ENCODE results near the gene IMMP2L. TPM values are rescaled to one million over a fixed set of nuclear protein-coding genes. Genes with fewer than 3 reads are reported as not detected.

Gene IMMP2L
- total RNA-seq, 1 donor: 19.9 TPM

DNA sequence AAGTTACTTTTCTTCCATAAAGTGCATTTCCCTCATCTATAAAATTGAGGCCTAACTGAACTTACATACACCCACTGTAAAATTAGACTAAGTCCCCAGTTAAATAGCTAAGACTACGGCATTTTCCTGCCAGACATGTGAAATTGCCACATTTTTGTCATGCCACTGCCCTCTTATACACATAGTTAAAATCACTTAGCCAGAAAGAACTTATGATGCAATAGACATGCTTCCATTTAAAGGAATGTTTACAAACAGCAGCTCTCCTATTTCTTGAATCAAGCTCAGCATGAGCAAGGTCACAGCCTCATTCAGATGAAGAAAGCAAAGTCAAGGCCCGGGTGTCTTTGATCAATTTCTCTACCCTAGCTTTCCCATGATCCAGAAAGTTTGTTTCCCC, 295.7 kb downstream of the IMMP2L start:
- no peaks in the 10 kb centered on the region for H3K36me3 ChIP-seq (ENCODE audit: insufficient read depth, low read length)
- H3K4me3 ChIP-seq (ENCODE audit: insufficient read depth, low read length): no peak overlapping the region
- no peaks in the 10 kb centered on the region for H3K9me3 ChIP-seq (ENCODE audit: low read depth, low read length)
- no peak overlapping the region for H2AFZ ChIP-seq (ENCODE audit: low read length)
- DNase-seq (ENCODE audit: insufficient read length, low spot score, missing footprints): no peak
- peaks cover 35% of the 10 kb centered on the region for H3K4me1 ChIP-seq (ENCODE audit: insufficient read depth, low read length)
- TF ChIP-seq, protein P1, sequence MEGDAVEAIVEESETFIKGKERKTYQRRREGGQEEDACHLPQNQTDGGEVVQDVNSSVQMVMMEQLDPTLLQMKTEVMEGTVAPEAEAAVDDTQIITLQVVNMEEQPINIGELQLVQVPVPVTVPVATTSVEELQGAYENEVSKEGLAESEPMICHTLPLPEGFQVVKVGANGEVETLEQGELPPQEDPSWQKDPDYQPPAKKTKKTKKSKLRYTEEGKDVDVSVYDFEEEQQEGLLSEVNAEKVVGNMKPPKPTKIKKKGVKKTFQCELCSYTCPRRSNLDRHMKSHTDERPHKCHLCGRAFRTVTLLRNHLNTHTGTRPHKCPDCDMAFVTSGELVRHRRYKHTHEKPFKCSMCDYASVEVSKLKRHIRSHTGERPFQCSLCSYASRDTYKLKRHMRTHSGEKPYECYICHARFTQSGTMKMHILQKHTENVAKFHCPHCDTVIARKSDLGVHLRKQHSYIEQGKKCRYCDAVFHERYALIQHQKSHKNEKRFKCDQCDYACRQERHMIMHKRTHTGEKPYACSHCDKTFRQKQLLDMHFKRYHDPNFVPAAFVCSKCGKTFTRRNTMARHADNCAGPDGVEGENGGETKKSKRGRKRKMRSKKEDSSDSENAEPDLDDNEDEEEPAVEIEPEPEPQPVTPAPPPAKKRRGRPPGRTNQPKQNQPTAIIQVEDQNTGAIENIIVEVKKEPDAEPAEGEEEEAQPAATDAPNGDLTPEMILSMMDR (IDR thresholded peaks at IDR 0.05; ENCODE audit: extremely low read depth, low read depth, low read length): no peak
- no peak overlapping the region for H3K4me2 ChIP-seq (ENCODE audit: insufficient read depth, low read length)
- no peaks in the 10 kb centered on the region for H3K27me3 ChIP-seq (ENCODE audit: insufficient read depth, low read length)
- H3K27ac ChIP-seq (ENCODE audit: low read depth, low read length): no peak overlapping the region
- no peaks in the 10 kb centered on the region for H3K79me2 ChIP-seq (ENCODE audit: insufficient read depth, low read length)
- H4K20me1 ChIP-seq (ENCODE audit: insufficient read depth, low read length): no peaks in the 10 kb centered on the region

- Histone ChIP-seq H2AFZ (ENCODE audit: low read length) (no peak overlapping the region), H3K27ac (ENCODE audit: low read depth, low read length) (no peak overlapping the region), H3K9me3 (ENCODE audit: low read depth, low read length) (no peaks in the 10 kb centered on the region), H3K4me3 (ENCODE audit: insufficient read depth, low read length) (no peak overlapping the region), H3K4me1 (ENCODE audit: insufficient read depth, low read length) (peaks cover 42% of the 10 kb centered on the region), H3K79me2 (ENCODE audit: insufficient read depth, low read length) (no peaks in the 10 kb centered on the region), H4K20me1 (ENCODE audit: insufficient read depth, low read length) (no peaks in the 10 kb centered on the region), H3K4me2 (ENCODE audit: insufficient read depth, low read length) (no peak overlapping the region), H3K27me3 (ENCODE audit: insufficient read depth, low read length) (no peaks in the 10 kb centered on the region), H3K36me3 (ENCODE audit: insufficient read depth, low read length) (no peaks in the 10 kb centered on the region)
- TF ChIP-seq, protein P1 (IDR thresholded peaks at IDR 0.05; ENCODE audit: extremely low read depth, low read depth, low read length): no peak
- DNase-seq (ENCODE audit: insufficient read length, low spot score, missing footprints): no peak
Measured at GRCh38 chr7:111265394-111265793, 296.9 kb downstream of the IMMP2L start.

DNA sequence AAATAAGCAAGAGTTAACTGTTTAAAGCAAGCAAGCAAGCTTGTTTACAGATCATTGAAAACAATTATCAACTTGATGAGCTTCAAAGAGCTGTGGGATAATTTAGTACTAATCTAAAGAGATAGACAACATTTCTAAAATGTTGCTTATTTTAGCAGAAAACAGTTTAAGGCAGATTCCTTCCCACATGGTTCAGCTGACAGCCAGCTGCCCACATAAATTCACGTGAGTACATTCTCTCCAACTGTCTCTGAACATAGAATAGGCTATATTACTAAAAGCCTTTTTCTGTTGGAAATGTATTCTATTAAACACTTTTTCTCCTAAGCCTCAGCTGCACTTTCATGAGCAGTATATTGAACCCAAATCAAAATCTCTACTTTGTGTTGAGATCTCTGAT, 297.3 kb downstream of the IMMP2L start:
- TF ChIP-seq, protein P1 (IDR thresholded peaks at IDR 0.05; ENCODE audit: extremely low read depth, low read depth, low read length): no peak
- peaks cover 42% of the 10 kb centered on the region for H3K4me1 ChIP-seq (ENCODE audit: insufficient read depth, low read length)
- DNase-seq (ENCODE audit: insufficient read length, low spot score, missing footprints): no peak
- no peak overlapping the region for H3K4me3 ChIP-seq (ENCODE audit: insufficient read depth, low read length)
- H3K36me3 ChIP-seq (ENCODE audit: insufficient read depth, low read length): no peaks in the 10 kb centered on the region
- H2AFZ ChIP-seq (ENCODE audit: low read length): no peak overlapping the region
- no peak overlapping the region for H3K27ac ChIP-seq (ENCODE audit: low read depth, low read length)
- no peaks in the 10 kb centered on the region for H4K20me1 ChIP-seq (ENCODE audit: insufficient read depth, low read length)
- H3K79me2 ChIP-seq (ENCODE audit: insufficient read depth, low read length): no peaks in the 10 kb centered on the region
- no peaks in the 10 kb centered on the region for H3K27me3 ChIP-seq (ENCODE audit: insufficient read depth, low read length)
- no peak overlapping the region for H3K4me2 ChIP-seq (ENCODE audit: insufficient read depth, low read length)
- H3K9me3 ChIP-seq (ENCODE audit: low read depth, low read length): no peaks in the 10 kb centered on the region

- Histone ChIP-seq H3K36me3 (ENCODE audit: insufficient read depth, low read length) (no peaks in the 10 kb centered on the region), H3K27ac (ENCODE audit: low read depth, low read length) (no peak overlapping the region), H3K4me1 (ENCODE audit: insufficient read depth, low read length) (peaks cover 42% of the 10 kb centered on the region), H3K9me3 (ENCODE audit: low read depth, low read length) (no peaks in the 10 kb centered on the region), H3K4me2 (ENCODE audit: insufficient read depth, low read length) (no peak overlapping the region), H4K20me1 (ENCODE audit: insufficient read depth, low read length) (no peaks in the 10 kb centered on the region), H2AFZ (ENCODE audit: low read length) (no peak overlapping the region), H3K79me2 (ENCODE audit: insufficient read depth, low read length) (no peaks in the 10 kb centered on the region), H3K4me3 (ENCODE audit: insufficient read depth, low read length) (no peak overlapping the region), H3K27me3 (ENCODE audit: insufficient read depth, low read length) (no peaks in the 10 kb centered on the region)
- no peak for DNase-seq (ENCODE audit: insufficient read length, low spot score, missing footprints)
- TF ChIP-seq, protein P1 (IDR thresholded peaks at IDR 0.05; ENCODE audit: extremely low read depth, low read depth, low read length): no peak
Measured at GRCh38 chr7:111264111-111264868, 298.0 kb downstream of the IMMP2L start.

Measured in osteoblast (primary cell).